ENCODE data around the gene MED13L.
"Not testable (repeated sequence)": the region's sequence is repeated elsewhere in the genome, so short reads cannot be mapped to it uniquely, and the experiment has no call there.

The MED13L gene

DNA sequence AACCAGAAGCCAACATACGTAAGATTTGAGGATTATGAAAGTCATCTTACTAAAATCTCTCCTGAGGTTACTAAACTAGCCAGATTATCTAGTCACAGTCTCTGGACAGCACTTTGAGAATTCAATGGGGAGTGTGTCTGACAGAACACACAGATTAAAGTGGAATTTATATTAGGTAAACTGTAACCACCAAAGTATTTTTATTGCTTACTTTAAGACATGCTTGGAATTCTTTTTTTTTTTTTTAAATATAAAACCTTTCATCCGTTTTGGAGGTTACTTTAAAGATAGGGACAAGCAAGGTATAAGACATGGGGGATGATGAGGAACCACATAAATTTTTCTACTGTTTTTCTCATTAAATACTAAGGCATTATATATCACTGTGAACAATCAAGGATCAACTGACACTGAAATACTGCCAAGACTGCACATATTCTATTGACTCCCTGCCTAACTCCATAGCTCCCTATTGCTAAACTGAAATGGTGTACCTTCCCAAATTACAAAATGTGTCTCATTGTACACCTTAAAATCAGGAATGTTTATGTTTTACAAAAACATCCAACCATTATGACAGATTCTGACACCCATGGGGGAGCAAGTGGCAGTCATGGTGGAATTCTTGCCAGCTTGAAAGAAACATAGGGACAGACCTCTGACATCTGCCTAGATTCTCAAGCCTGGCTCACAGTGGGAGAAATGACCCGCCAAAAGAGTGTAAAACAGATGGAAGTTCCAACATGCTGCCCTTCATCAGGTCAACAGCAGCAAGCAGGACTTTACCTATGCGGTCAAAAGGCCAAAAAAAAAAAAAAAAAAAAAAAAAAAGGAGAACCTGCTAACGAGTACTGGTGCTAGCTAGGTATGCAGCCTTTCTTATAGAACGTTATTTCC lies 239.3 kb downstream of the MED13L start:
- DNase-seq (ENCODE audit: low spot score) = no peak
- Histone ChIP-seq H3K4me3 (no peak overlapping the region), H3K27ac (no peak overlapping the region)
- TF ChIP-seq CTCF (IDR thresholded peaks at IDR 0.05) = no peak

- no peak overlapping the region for H3K4me3 ChIP-seq
- DNase-seq (ENCODE audit: low spot score) = no peak
- no peak for TF ChIP-seq CTCF (IDR thresholded peaks at IDR 0.05)
- no peak overlapping the region for H3K27ac ChIP-seq
Observed at GRCh38 chr12:116033765-116034164, 243.7 kb downstream of the MED13L start.

DNA sequence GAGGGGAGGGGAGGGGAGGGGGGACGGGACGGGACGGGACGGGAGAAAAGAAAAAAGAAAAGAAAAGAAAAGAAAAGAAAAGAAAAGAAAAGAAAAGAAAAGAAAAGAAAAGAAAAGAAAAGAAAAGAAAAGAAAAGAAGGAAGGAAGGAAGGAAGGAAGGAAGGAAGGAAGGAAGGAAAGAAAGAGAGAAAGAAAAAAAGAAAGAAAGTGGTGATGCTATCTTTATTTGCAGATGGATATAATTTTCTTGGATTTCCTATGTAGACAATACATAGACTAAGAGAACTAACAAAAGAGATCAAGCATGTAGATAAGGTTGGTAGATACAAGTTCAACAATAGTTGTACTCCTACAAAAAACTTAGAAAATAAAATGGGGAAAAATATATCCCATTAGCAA lies 245.9 kb downstream of the MED13L start:
- H3K27ac ChIP-seq; DNase-seq (ENCODE audit: low spot score); H3K4me3 ChIP-seq: not testable (repeated sequence)

- no peak overlapping the region for H3K4me3 ChIP-seq
- no peak for DNase-seq (ENCODE audit: low spot score)
- no peak overlapping the region for H3K27ac ChIP-seq
- no peak for TF ChIP-seq CTCF (IDR thresholded peaks at IDR 0.05)
Observed at GRCh38 chr12:116028619-116029018, 248.9 kb downstream of the MED13L start.

DNA sequence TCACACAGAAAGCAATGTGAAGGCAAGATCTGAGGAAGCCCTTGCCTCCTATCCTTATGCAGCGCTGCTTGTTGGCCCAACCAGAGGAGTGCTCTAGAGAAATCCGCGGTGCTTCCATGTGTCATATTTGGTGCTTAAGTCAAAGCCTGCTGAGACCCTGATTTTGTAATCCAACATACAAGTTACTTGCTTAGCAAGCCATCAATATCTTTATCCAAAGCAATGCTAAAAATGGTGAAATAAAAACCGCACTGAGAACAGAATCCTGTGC lies 250.0 kb downstream of the MED13L start:
- no peak for DNase-seq (ENCODE audit: low spot score)
- Histone ChIP-seq H3K4me3 (no peak overlapping the region), H3K27ac (no peak overlapping the region)
- TF ChIP-seq CTCF (IDR thresholded peaks at IDR 0.05) = no peak

- H3K27ac ChIP-seq = no peak overlapping the region
- no peak overlapping the region for H3K4me3 ChIP-seq
- TF ChIP-seq CTCF (IDR thresholded peaks at IDR 0.05) = no peak
- DNase-seq (ENCODE audit: low spot score) = no peak
Observed at GRCh38 chr12:116026768-116027550, 250.5 kb downstream of the MED13L start.

DNA sequence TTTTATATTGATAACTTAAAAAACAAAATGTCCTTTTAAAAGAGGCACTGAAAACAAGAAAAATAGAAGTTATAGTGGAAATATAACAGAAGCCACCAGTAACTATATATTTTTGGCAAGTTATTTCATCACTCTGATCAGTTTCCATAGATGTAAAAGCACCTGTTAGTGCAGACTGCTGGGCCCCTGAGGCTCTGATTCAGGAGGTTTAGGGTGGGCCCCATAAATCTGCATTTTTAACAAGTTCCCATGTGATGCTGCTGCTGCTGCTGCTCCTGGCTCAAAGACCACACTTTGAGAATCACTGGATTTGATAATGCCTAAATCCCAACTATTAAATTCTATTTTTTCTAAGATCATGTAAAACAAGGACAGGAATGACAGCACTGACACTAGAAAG lies 251.1 kb downstream of the MED13L start:
- no peak for TF ChIP-seq CTCF (IDR thresholded peaks at IDR 0.05)
- no peak for DNase-seq (ENCODE audit: low spot score)
- H3K27ac ChIP-seq = no peak overlapping the region
- no peak overlapping the region for H3K4me3 ChIP-seq

Data from coronary artery (tissue), 2 donors.